GM23338 (cell line): ENCODE results near the gene SMTNL2. TPM values are rescaled to one million over a fixed set of nuclear protein-coding genes. Genes with fewer than 3 reads are reported as not detected.

ENCODE experiments used
- ATAC-seq: fragments of 200-7000 bp; cut with Tn5 transposase; 3 replicates; pipeline ENCODE4 v1.9.1; 2020
- DNase-seq: peaks from one replicate; pipeline ENCODE4 v3.0.0-alpha.2; 2015; ENCODE audit warnings: low spot score
- H2AFZ ChIP-seq: fragments of 200-600 bp; sonication (generic); 2 replicates; pipeline ENCODE4 v1.8.0; 2016; ENCODE audit warnings: antibody characterized with exemption, mild to moderate bottlenecking, moderate library complexity
- H3F3A ChIP-seq: fragments of 200-600 bp; sonication (generic); replicated peaks from 2 replicates; pipeline ENCODE4 v1.8.0; 2017; ENCODE audit warnings: antibody characterized with exemption, mixed run types, low read depth
- H3K27ac ChIP-seq: fragments of 200-600 bp; sonication (generic); 2 replicates; pipeline ENCODE4 v1.6.1; 2016; ENCODE audit warnings: low read depth
- H3K27me3 ChIP-seq: fragments of 200-600 bp; sonication (generic); 2 replicates; pipeline ENCODE4 v1.8.0; 2016; ENCODE audit warnings: mild to moderate bottlenecking, mixed run types, moderate library complexity; ENCODE audit not compliant: insufficient read depth
- H3K36me3 ChIP-seq: fragments of 200-600 bp; sonication (generic); 2 replicates; pipeline ENCODE4 v1.8.0; 2016; ENCODE audit warnings: mild to moderate bottlenecking; ENCODE audit not compliant: insufficient read depth
- H3K4me1 ChIP-seq: fragments of 200-600 bp; sonication (generic); 2 replicates; pipeline ENCODE4 v1.8.0; 2016; ENCODE audit warnings: mild to moderate bottlenecking, moderate library complexity; ENCODE audit not compliant: insufficient read depth
- H3K4me2 ChIP-seq: fragments of 200-600 bp; sonication (generic); 2 replicates; pipeline ENCODE4 v1.7.1; 2017; ENCODE audit warnings: mixed run types
- H3K4me3 ChIP-seq: fragments of 200-600 bp; sonication (generic); 2 replicates; pipeline ENCODE4 v1.6.1; 2016; ENCODE audit warnings: mixed run types
- H3K79me2 ChIP-seq: fragments of 200-600 bp; sonication (generic); replicated peaks from 2 replicates; pipeline ENCODE4 v1.8.0; 2017; ENCODE audit warnings: mild to moderate bottlenecking; ENCODE audit not compliant: insufficient read depth
- H3K9me2 ChIP-seq: fragments of 200-600 bp; sonication (generic); 2 replicates; pipeline ENCODE4 v1.8.0; 2017; ENCODE audit not compliant: insufficient read depth
- H4K20me1 ChIP-seq: fragments of 200-600 bp; sonication (generic); replicated peaks from 2 replicates; pipeline ENCODE4 v1.8.0; 2017; ENCODE audit warnings: mild to moderate bottlenecking; ENCODE audit not compliant: insufficient read depth
- H3K27ac Mint-ChIP-seq: 2 replicates; pipeline ENCODE4 v1.8.0; 2020; ENCODE audit warnings: inconsistent platforms, mild to moderate bottlenecking, moderate library complexity, mixed read lengths
- H3K27me3 Mint-ChIP-seq: 3 replicates; pipeline ENCODE4 v1.8.0; 2022; ENCODE audit warnings: low read depth, mild to moderate bottlenecking, moderate library complexity, mixed read lengths, inconsistent platforms; ENCODE audit not compliant: insufficient read depth, poor library complexity
- H3K36me3 Mint-ChIP-seq: 3 replicates; pipeline ENCODE4 v1.8.0; 2021; ENCODE audit warnings: low read depth, mild to moderate bottlenecking, inconsistent platforms, moderate library complexity, mixed read lengths
- H3K4me1 Mint-ChIP-seq: 3 replicates; pipeline ENCODE4 v1.8.0; 2020; ENCODE audit warnings: mild to moderate bottlenecking, inconsistent platforms, mixed read lengths
- H3K4me3 Mint-ChIP-seq: 3 replicates; pipeline ENCODE4 v1.8.0; 2021; ENCODE audit warnings: moderate library complexity, mild to moderate bottlenecking, inconsistent platforms, mixed read lengths
- H3K9me3 Mint-ChIP-seq: 3 replicates; pipeline ENCODE4 v1.8.0; 2020; ENCODE audit warnings: moderate library complexity, mild to moderate bottlenecking, inconsistent platforms, mixed read lengths
- EZH2 ChIP-seq: fragments of 200-600 bp; sonication (generic); IDR thresholded peaks from one replicate; pipeline ENCODE4 v1.8.0; 2017; ENCODE audit warnings: antibody characterized with exemption, mild to moderate bottlenecking, low read depth; ENCODE audit not compliant: unreplicated experiment
- EZH2phosphoT487 ChIP-seq: fragments of 200-600 bp; sonication (generic); IDR thresholded peaks from one replicate; pipeline ENCODE4 v1.8.1; 2018; ENCODE audit warnings: antibody characterized with exemption; ENCODE audit not compliant: unreplicated experiment
- STAT1 ChIP-seq: IDR thresholded peaks from one replicate; pipeline ENCODE4 v1.6.1; 2016; ENCODE audit warnings: antibody characterized with exemption; ENCODE audit not compliant: unreplicated experiment
- ZNF331 ChIP-seq: fragments of 250-450 bp; sonication (Bioruptor Pico); IDR thresholded peaks from 2 replicates; pipeline ENCODE4 v1.5.0; 2020; ENCODE audit warnings: low read depth, mild to moderate bottlenecking, moderate library complexity
- polyA plus RNA-seq: library from polyadenylated mRNA; unstranded; fragments of >200 nt; fragmentation: Nextera tagmentation; extraction: Ambion mirVana; gene quantifications from 2 replicates; pipeline ENCODE4 v1.2.1, GENCODE V29; 2016
- total RNA-seq: library from RNA; depleted of rRNA; stranded (reverse); fragments of >200 nt; shearing (Covaris generic); gene quantifications from 2 replicates; pipeline ENCODE4 v1.2.3, GENCODE V29; 2014
- TF ChIP-seq, protein P1 (sequence below): IDR thresholded peaks from 2 replicates; pipeline ENCODE4 v1.6.1; 2016; ENCODE audit warnings: antibody characterized with exemption
- TF ChIP-seq, protein P2 (sequence below), 2 experiments: fragments of 200-600 bp in 1 of 2; sonication (generic) in 1 of 2; conservative IDR thresholded peaks; 2 replicates each; pipeline versions ENCODE4 v1.5.1 to v1.6.1; 2016 to 2017; ENCODE audit warnings: antibody characterized with exemption in 2 of 2, low read depth in 2 of 2, mild to moderate bottlenecking in 2 of 2, moderate library complexity in 1 of 2
- TF ChIP-seq, protein P3 (sequence below): IDR thresholded peaks from one replicate; pipeline ENCODE4 v1.6.1; 2018; ENCODE audit warnings: antibody characterized with exemption; ENCODE audit not compliant: unreplicated experiment

Gene SMTNL2
- total and polyA plus RNA-seq, 2 experiments from 2014 or later, result 1.3 to 4.3 TPM

DNA sequence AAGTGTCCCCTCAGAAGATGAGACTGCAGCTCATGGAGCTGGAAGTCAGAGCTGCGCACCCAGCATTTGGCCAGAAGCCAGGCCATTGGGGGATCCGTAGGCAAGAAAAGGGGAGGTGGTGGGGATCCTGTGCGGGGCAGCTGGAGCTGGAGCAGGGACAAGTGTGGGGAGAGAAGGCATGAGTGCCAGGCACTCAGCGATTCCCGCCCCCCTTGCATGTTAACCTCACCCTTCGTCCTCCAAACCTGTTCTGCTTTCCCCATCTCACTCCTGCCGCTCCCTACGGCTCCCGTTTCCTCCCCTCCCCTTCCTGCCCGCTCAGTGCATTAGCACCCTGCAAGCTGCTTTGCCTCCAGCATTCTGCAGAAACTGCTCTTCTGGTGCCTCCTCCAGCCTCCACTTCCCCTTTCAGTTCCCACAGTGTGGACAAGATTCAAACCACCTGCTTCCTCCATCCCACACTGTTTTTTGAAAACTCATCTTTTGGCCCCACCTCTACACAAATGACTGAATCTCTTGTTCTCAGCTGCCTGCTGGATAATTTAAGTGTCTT, 51.6 kb downstream of the SMTNL2 start:
- Histone ChIP-seq H2AFZ (peak overlapping the region; percentile 84; the same call in 1 of the 2 replicates), H3F3A (peaks cover 3% of the 10 kb centered on the region; the same call in 1 of the 2 replicates), H3K4me3 (no peak overlapping the region; the same call in 1 of the 2 replicates), H3K9me2 (no peaks in the 10 kb centered on the region), H3K27me3 (peaks cover 43% of the 10 kb centered on the region), H3K27ac (no peak overlapping the region), H3K79me2 (no peaks in the 10 kb centered on the region), H4K20me1 (no peaks in the 10 kb centered on the region), H3K4me2 (peak overlapping the region; percentile 64), H3K36me3 (no peaks in the 10 kb centered on the region), H3K4me1 (peaks cover 20% of the 10 kb centered on the region)
- H3K27ac Mint-ChIP-seq, result no peak overlapping the region
- H3K9me3 Mint-ChIP-seq, result no peaks in the 10 kb centered on the region; the same call in 2 of the 3 replicates
- DNase-seq (peak; percentile 41), ATAC-seq (peak; percentile 3; the same call in 1 of the 3 replicates)
- H3K4me1 Mint-ChIP-seq, result peaks cover 50% of the 10 kb centered on the region
- H3K4me3 Mint-ChIP-seq, result peak overlapping the region; percentile 46; the same call in 2 of the 3 replicates
- H3K36me3 Mint-ChIP-seq, result no peaks in the 10 kb centered on the region; the same call in 2 of the 3 replicates
- TF ChIP-seq, protein P1, sequence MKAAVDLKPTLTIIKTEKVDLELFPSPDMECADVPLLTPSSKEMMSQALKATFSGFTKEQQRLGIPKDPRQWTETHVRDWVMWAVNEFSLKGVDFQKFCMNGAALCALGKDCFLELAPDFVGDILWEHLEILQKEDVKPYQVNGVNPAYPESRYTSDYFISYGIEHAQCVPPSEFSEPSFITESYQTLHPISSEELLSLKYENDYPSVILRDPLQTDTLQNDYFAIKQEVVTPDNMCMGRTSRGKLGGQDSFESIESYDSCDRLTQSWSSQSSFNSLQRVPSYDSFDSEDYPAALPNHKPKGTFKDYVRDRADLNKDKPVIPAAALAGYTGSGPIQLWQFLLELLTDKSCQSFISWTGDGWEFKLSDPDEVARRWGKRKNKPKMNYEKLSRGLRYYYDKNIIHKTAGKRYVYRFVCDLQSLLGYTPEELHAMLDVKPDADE, result no peak
- TF ChIP-seq EZH2, result no peak
- no peak for TF ChIP-seq EZH2phosphoT487
- TF ChIP-seq, protein P2, sequence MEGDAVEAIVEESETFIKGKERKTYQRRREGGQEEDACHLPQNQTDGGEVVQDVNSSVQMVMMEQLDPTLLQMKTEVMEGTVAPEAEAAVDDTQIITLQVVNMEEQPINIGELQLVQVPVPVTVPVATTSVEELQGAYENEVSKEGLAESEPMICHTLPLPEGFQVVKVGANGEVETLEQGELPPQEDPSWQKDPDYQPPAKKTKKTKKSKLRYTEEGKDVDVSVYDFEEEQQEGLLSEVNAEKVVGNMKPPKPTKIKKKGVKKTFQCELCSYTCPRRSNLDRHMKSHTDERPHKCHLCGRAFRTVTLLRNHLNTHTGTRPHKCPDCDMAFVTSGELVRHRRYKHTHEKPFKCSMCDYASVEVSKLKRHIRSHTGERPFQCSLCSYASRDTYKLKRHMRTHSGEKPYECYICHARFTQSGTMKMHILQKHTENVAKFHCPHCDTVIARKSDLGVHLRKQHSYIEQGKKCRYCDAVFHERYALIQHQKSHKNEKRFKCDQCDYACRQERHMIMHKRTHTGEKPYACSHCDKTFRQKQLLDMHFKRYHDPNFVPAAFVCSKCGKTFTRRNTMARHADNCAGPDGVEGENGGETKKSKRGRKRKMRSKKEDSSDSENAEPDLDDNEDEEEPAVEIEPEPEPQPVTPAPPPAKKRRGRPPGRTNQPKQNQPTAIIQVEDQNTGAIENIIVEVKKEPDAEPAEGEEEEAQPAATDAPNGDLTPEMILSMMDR (conservative IDR thresholded peaks at IDR 0.05; ENCODE audit: low read depth in 2 of 2), result no peak
- TF ChIP-seq, protein P3, sequence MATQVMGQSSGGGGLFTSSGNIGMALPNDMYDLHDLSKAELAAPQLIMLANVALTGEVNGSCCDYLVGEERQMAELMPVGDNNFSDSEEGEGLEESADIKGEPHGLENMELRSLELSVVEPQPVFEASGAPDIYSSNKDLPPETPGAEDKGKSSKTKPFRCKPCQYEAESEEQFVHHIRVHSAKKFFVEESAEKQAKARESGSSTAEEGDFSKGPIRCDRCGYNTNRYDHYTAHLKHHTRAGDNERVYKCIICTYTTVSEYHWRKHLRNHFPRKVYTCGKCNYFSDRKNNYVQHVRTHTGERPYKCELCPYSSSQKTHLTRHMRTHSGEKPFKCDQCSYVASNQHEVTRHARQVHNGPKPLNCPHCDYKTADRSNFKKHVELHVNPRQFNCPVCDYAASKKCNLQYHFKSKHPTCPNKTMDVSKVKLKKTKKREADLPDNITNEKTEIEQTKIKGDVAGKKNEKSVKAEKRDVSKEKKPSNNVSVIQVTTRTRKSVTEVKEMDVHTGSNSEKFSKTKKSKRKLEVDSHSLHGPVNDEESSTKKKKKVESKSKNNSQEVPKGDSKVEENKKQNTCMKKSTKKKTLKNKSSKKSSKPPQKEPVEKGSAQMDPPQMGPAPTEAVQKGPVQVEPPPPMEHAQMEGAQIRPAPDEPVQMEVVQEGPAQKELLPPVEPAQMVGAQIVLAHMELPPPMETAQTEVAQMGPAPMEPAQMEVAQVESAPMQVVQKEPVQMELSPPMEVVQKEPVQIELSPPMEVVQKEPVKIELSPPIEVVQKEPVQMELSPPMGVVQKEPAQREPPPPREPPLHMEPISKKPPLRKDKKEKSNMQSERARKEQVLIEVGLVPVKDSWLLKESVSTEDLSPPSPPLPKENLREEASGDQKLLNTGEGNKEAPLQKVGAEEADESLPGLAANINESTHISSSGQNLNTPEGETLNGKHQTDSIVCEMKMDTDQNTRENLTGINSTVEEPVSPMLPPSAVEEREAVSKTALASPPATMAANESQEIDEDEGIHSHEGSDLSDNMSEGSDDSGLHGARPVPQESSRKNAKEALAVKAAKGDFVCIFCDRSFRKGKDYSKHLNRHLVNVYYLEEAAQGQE, result no peak
- TF ChIP-seq STAT1, result no peak
- no peak for TF ChIP-seq ZNF331
- peaks cover 50% of the 10 kb centered on the region for H3K27me3 Mint-ChIP-seq
